Skeletal muscle cell (primary cell): Measurements from ENCODE around the gene SORCS2.

Experiments used
- DNase-seq: peaks from one replicate; pipeline ENCODE4 v3.0.0-alpha.2; 2010; ENCODE audit warnings: low read depth
- H3K4me3 ChIP-seq: 2 replicates; pipeline ENCODE4 v1.5.1; 2011; ENCODE audit warnings: low read depth, mild to moderate bottlenecking, control low read depth, low read length, moderate library complexity

SORCS2 gene

DNA sequence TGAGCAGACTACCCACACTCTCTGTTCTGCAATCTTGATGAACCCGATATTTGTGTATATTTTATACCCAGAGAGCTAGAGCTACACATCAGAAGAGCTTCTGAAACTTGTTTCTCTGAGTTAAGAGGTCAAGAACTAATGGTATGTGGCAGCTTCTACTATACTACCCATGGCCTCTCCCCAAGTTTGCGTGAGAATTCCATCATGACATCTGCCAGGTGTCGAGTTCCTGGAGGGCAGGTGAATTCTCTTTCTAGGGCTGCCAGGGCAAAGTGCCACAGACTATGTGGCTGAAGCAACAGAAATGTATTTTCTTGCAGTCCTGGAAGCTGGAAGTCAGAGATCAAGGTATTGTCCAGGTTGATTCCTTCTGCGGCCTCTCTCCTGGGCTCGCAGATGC is 4.4 kb downstream of the SORCS2 start:
- no peak for DNase-seq
- H3K4me3 ChIP-seq, result no peak overlapping the region

DNA sequence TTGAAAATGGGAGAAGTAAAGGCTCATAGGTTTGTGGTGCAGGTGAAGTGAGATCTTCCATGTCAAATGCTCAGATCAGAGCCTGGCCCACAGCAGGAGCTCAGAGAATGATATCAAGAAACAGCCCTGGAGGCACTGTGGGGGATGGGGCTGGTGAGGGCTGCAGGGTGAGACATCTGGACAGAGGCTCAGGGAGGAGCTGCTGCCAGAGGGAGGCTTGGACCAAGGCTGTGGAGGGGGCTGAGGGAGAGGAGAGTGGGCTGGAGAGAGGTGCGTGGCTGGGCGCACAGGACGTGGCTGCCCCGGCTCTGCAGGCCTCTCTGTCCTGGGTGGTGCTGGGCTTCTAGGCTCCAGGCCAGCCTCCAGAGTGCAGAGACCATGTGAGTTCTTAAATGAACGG is 5.6 kb downstream of the SORCS2 start:
- no peak overlapping the region for H3K4me3 ChIP-seq
- DNase-seq, result no peak

DNA sequence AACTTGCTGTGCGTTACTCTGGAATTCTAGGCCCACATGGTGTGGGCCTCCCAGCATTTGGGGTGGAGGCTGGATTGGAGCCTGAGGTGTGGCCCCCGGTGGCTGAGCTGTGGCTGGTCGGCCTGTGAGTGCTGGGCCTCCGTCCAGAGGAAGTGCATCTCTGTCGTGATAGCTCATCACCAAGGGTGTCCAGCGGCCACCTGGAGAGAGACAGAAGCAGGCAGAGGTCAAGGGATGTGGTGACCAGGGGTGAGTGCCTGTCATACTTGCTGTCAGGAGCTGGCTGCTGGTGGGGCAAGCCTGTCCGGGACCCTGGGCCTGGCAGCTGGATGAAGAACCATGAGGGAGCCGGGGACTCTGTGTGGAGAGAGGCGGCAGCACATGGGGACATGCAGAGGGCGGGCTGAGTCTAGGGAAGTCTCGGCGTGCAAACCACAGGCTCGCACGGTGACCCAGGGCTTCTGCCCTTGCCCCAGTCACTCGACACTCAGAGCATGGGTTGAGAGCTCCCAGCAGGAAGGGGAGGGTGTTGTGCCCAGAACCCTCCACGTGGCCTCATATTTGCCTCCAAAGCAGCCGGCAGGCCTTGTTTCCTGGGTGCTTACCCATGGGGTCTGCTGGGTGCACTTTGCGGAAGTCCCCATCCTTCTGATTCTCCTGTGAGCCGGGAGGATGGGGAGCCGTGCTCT is 6.2 kb downstream of the SORCS2 start:
- DNase-seq, result no peak
- H3K4me3 ChIP-seq, result no peak overlapping the region

- no peak overlapping the region for H3K4me3 ChIP-seq
Observed at GRCh38 chr4:7199129-7199725, 6.9 kb downstream of the SORCS2 start.

DNA sequence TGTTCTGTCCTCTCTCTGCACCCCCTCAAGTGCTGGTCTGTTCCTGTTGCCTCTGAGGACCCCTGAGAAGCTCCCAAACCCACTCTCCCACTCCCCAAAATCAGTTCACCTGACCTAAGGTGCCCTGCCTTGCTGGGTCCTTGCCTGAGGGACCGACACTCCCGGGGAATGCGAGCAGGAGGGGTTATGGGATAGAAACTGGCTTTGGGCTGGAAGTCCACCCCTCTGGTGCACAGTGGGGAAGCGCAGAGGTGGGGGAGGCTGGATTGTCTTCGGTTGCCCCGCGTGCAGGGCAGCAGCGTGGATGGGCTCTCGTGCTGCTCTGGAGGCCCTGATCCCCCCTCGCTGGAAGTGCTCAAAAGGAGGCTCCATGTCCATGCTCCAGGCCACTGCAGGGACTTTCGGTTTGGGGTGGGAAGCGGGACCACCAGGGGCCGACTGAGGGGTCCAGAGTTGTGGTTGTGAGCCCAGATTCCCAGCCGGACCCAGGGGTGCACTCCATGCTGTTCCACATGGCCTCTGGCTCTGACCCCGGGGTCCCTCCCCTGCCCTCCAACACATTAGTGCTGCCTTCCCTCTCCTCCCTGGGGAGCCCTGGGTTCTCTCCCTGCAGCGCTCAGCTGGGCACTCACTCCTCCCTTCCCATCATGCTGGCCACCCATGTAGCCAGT is 7.6 kb downstream of the SORCS2 start:
- H3K4me3 ChIP-seq, result no peak overlapping the region
- no peak for DNase-seq

More at GRCh38 chr4:7199129-7199725, 6.9 kb downstream of the SORCS2 start:
- DNase-seq, result no peak

- no peak overlapping the region for H3K4me3 ChIP-seq
- no peak for DNase-seq
Observed at GRCh38 chr4:7200801-7201200, 8.5 kb downstream of the SORCS2 start.

GRCh38 chr4:7201420-7202305 is 9.3 kb downstream of the SORCS2 start:
- H3K4me3 ChIP-seq, result no peak overlapping the region

GRCh38 chr4:7202411-7202810 is 10.1 kb downstream of the SORCS2 start:
- DNase-seq, result no peak
- no peak overlapping the region for H3K4me3 ChIP-seq

More at GRCh38 chr4:7201420-7202305, 9.3 kb downstream of the SORCS2 start:
- DNase-seq, result no peak

GRCh38 chr4:7204656-7205387 is 12.5 kb downstream of the SORCS2 start:
- H3K4me3 ChIP-seq, result no peak overlapping the region

DNA sequence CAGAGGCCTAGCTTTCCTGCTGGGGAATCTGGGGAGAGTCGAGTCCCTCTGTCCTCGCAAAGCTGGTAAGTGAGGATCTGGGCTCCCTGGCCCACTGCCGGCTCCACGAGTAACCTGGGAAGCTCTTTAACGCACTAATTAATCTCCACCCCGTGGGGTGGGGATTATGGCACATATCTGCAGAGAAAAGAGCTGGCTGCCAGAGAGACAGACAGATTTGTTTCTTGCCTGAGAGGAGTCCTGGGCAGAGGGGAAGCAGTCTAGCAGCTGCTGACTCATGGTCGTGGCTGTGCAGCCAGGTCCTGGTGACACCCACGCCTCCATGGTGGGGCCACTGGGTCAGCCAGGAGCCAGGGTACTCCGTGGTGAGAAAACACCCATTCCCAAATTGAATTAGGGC is 14.0 kb downstream of the SORCS2 start:
- H3K4me3 ChIP-seq, result no peak overlapping the region
- DNase-seq, result peak; percentile 51

More at GRCh38 chr4:7204656-7205387, 12.5 kb downstream of the SORCS2 start:
- DNase-seq, result no peak

- peak; percentile 83 for DNase-seq
- no peak overlapping the region for H3K4me3 ChIP-seq
Observed at GRCh38 chr4:7206911-7207567, 14.7 kb downstream of the SORCS2 start.

DNA sequence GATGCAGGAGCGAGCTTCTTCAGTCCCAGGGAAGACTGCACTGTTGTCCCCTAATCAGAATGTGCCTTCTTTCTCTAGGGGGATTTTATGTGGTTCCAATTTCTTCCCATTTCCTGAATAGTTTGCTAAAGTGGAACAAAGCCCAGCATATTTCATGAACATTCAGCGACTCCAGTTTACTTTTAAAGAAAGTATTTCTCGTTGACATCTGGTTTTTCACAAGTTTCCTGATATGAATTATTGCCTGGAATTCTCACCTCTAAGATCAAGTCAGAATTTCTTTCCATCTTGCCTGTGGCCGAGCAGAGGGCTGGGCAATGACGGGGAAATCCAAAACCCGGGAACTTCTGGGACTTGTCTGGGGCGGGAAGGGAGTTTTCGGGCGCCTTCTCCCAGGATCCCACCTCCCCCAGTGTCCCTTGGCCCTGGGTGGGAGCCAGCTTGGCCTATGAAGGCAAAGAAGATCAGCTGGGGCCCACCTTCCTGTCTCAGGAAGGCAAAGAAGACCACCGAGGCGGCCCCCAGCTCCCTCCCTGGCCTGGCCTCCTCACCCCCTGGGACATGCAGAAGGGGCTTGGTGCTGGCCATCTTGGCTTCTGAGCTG is 15.4 kb downstream of the SORCS2 start:
- H3K4me3 ChIP-seq, result no peak overlapping the region
- no peak for DNase-seq

GRCh38 chr4:7208509-7209451 is 16.4 kb downstream of the SORCS2 start:
- DNase-seq, result no peak
- H3K4me3 ChIP-seq, result no peak overlapping the region

DNA sequence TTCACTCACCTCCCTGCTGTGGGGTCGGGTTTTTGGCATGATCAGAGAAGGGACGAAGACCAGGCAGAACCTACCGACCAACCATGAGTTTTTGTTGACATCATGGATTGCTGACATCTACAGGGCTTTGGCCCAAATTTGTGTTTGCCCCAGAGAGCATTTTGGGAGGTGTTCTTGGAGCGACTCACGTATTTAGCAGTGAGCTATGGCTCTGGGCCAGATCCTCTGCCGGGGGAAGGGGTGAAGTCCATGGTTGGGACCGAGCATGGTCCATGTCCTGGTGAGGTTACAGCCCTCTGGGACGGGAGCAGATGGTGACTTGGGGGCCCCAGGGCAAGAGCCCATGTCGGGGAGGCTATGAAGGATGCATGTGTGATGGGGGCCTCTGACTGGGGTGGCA is 17.4 kb downstream of the SORCS2 start:
- no peak overlapping the region for H3K4me3 ChIP-seq
- DNase-seq, result no peak

GRCh38 chr4:7210824-7211223 is 18.5 kb downstream of the SORCS2 start:
- H3K4me3 ChIP-seq, result no peak overlapping the region
- DNase-seq, result peak; percentile 49

GRCh38 chr4:7212101-7212674 is 19.9 kb downstream of the SORCS2 start:
- DNase-seq, result no peak
- no peak overlapping the region for H3K4me3 ChIP-seq

GRCh38 chr4:7212921-7213320 is 20.6 kb downstream of the SORCS2 start:
- H3K4me3 ChIP-seq, result no peak overlapping the region
- DNase-seq, result no peak
